ENCODE data around the gene GAPDH. TPM values are rescaled to one million over a fixed set of nuclear protein-coding genes. Genes with fewer than 3 reads are reported as not detected.

Gene GAPDH
- total RNA-seq, 1 donor from 2014 or later = 2,297 TPM

- TF ChIP-seq POLR2AphosphoS5 (IDR thresholded peaks at IDR 0.05; ENCODE audit: insufficient read depth in 1 of 2, low read depth in 1 of 2) = peak; percentile 86 to 92
- no peak for TF ChIP-seq CTCF (IDR thresholded peaks at IDR 0.05)
- no peak for TF ChIP-seq POLR2A (IDR thresholded peaks at IDR 0.05)
- intact Hi-C loops (cut with DNase I) = no loop called here
- no peak overlapping the region for H3K4me3 ChIP-seq
These were observed 6.0 kb downstream of the GAPDH start for GRCh38 chr12:6540181-6540877.

GRCh38 chr12:6541371-6542165 lies 7.3 kb downstream of the GAPDH start:
- H3K4me3 ChIP-seq = no peak overlapping the region
- no peaks in the 10 kb centered on the region for H3K27me3 ChIP-seq
- intact Hi-C loops (cut with DNase I) = no loop called here
- no peak for DNase-seq (ENCODE audit: extremely low spot score in 2 of 2)
- peak overlapping the region; percentile 82 for H3K27ac ChIP-seq
- peaks cover 35% of the 10 kb centered on the region for H3K4me1 ChIP-seq
- TF ChIP-seq CTCF (IDR thresholded peaks at IDR 0.05) (no peak), POLR2A (IDR thresholded peaks at IDR 0.05) (no peak), POLR2AphosphoS5 (IDR thresholded peaks at IDR 0.05; ENCODE audit: insufficient read depth in 1 of 2, low read depth in 1 of 2) (no peak)
- H3K36me3 ChIP-seq = peaks cover 0 to 35% of the 10 kb centered on the region in 2 donors
- H3K9me3 ChIP-seq = no peaks in the 10 kb centered on the region

More at GRCh38 chr12:6540181-6540877, 6.0 kb downstream of the GAPDH start:
- Histone ChIP-seq H3K27ac (peak overlapping the region; percentile 82), H3K27me3 (no peaks in the 10 kb centered on the region), H3K9me3 (no peaks in the 10 kb centered on the region), H3K4me1 (peaks cover 47% of the 10 kb centered on the region), H3K36me3 (peaks cover 0 to 42% of the 10 kb centered on the region in 2 donors)
- peak in 1 of 2 donors; percentile 97 for DNase-seq (ENCODE audit: extremely low spot score in 2 of 2)

- Histone ChIP-seq H3K9me3 (no peaks in the 10 kb centered on the region), H3K4me3 (no peak overlapping the region), H3K27ac (no peak overlapping the region), H3K36me3 (peaks cover 0 to 26% of the 10 kb centered on the region in 2 donors), H3K4me1 (peaks cover 26% of the 10 kb centered on the region), H3K27me3 (no peaks in the 10 kb centered on the region)
- no peak for TF ChIP-seq CTCF (IDR thresholded peaks at IDR 0.05)
- TF ChIP-seq POLR2AphosphoS5 (IDR thresholded peaks at IDR 0.05; ENCODE audit: insufficient read depth in 1 of 2, low read depth in 1 of 2) = no peak
- TF ChIP-seq POLR2A (IDR thresholded peaks at IDR 0.05) = no peak
- intact Hi-C loops (cut with DNase I) = no loop called here
- no peak for DNase-seq (ENCODE audit: extremely low spot score in 2 of 2)
These were observed 8.1 kb downstream of the GAPDH start for GRCh38 chr12:6542209-6543009.

- H3K27ac ChIP-seq = no peak overlapping the region
- H3K36me3 ChIP-seq = peaks cover 0 to 18% of the 10 kb centered on the region in 2 donors
- no peaks in the 10 kb centered on the region for H3K9me3 ChIP-seq
- H3K4me3 ChIP-seq = no peak overlapping the region
- intact Hi-C loops (cut with DNase I) = no loop called here
- H3K27me3 ChIP-seq = no peaks in the 10 kb centered on the region
- peaks cover 37% of the 10 kb centered on the region for H3K4me1 ChIP-seq
- no peak for DNase-seq (ENCODE audit: extremely low spot score in 2 of 2)
- TF ChIP-seq POLR2A (IDR thresholded peaks at IDR 0.05) (no peak), CTCF (IDR thresholded peaks at IDR 0.05) (no peak), POLR2AphosphoS5 (IDR thresholded peaks at IDR 0.05; ENCODE audit: insufficient read depth in 1 of 2, low read depth in 1 of 2) (no peak)
These were observed 11.7 kb downstream of the GAPDH start for GRCh38 chr12:6546016-6546415.
